ENCODE measurements around the gene RAF1. TPM values are rescaled to one million over a fixed set of nuclear protein-coding genes. Genes with fewer than 3 reads are reported as not detected.
A peak's percentile ranks its signal among the peaks of the same experiment; 100 is the strongest.
"Not testable (repeated sequence)": the region's sequence is repeated elsewhere in the genome, so short reads cannot be mapped to it uniquely, and the experiment has no call there.

Gene RAF1
- total RNA-seq, 1 donor from 2014 or later = 91.0 TPM

- Mint-ChIP-seq H3K4me1 (ENCODE audit: low read depth) (peaks cover 67% of the 10 kb centered on the region), H3K27ac (peak within 1 kb of the TSS; percentile 88), H3K36me3 (ENCODE audit: low read depth) (peaks cover 2% of the 10 kb centered on the region), H3K9me3 (no peaks in the 10 kb centered on the region), H3K4me3 (peak within 1 kb of the TSS; percentile 91), H3K27me3 (ENCODE audit: insufficient read depth) (peaks cover 27% of the 10 kb centered on the region)
- intact Hi-C loops (cut with micrococcal nuclease) = loop anchor here (1.0 to 5.0 kb wide), 5 partner anchors 73 to 1620 kb away; partner anchors contain the start of genes LSM3, RAF1, RPL32 and TAMM41
- peak; percentile 79 for DNase-seq (ENCODE audit: low spot score)
These were observed 107.0 kb downstream of the RAF1 start, which contains the start of gene MKRN2 for GRCh38 chr3:12556690-12557472. Gene MKRN2 (plus strand): TSS chr3:12557087. CDS start chr3:12557151, 64 bp downstream.

GRCh38 chr3:12556314-12556689 lies 107.6 kb downstream of the RAF1 start:
- Mint-ChIP-seq H3K36me3 (ENCODE audit: low read depth) (peaks cover 2% of the 10 kb centered on the region), H3K27me3 (ENCODE audit: insufficient read depth) (peaks cover 30% of the 10 kb centered on the region), H3K4me3 (peak overlapping the region; percentile 91), H3K9me3 (no peaks in the 10 kb centered on the region), H3K4me1 (ENCODE audit: low read depth) (peaks cover 65% of the 10 kb centered on the region), H3K27ac (peak overlapping the region; percentile 88)
- no peak for DNase-seq (ENCODE audit: low spot score)
- intact Hi-C loops (cut with micrococcal nuclease) = loop anchor here (2.0 to 5.0 kb wide), 2 partner anchors 710 to 1621 kb away; partner anchors contain the start of genes LSM3, TAMM41 and XPC

GRCh38 chr3:12553921-12554391 lies 110.0 kb downstream of the RAF1 start:
- peaks cover 43% of the 10 kb centered on the region for H3K4me1 Mint-ChIP-seq (ENCODE audit: low read depth)
- H3K27me3 Mint-ChIP-seq (ENCODE audit: insufficient read depth) = peaks cover 35% of the 10 kb centered on the region
- no peak for DNase-seq (ENCODE audit: low spot score)
- no peaks in the 10 kb centered on the region for H3K9me3 Mint-ChIP-seq
- no peak overlapping the region for H3K27ac Mint-ChIP-seq
- no peaks in the 10 kb centered on the region for H3K36me3 Mint-ChIP-seq (ENCODE audit: low read depth)
- intact Hi-C loops (cut with micrococcal nuclease) = no loop called here
- peak overlapping the region; percentile 84 for H3K4me3 Mint-ChIP-seq

- intact Hi-C loops (cut with micrococcal nuclease) = no loop called here
- H3K9me3 Mint-ChIP-seq = no peaks in the 10 kb centered on the region
- H3K4me3 Mint-ChIP-seq = no peak overlapping the region
- H3K27me3 Mint-ChIP-seq (ENCODE audit: insufficient read depth) = peaks cover 27% of the 10 kb centered on the region
- H3K4me1 Mint-ChIP-seq (ENCODE audit: low read depth) = peaks cover 13% of the 10 kb centered on the region
- no peak overlapping the region for H3K27ac Mint-ChIP-seq
- no peak for DNase-seq (ENCODE audit: low spot score)
- H3K36me3 Mint-ChIP-seq (ENCODE audit: low read depth) = no peaks in the 10 kb centered on the region
These were observed 113.8 kb downstream of the RAF1 start for GRCh38 chr3:12549971-12550760.

GRCh38 chr3:12545473-12545791 lies 118.5 kb downstream of the RAF1 start, which contains the start of gene MKRN2OS:
Gene MKRN2OS (minus strand): TSS chr3:12545499. CDS start chr3:12545464, 35 bp downstream.
- no peak within 1 kb of the TSS for H3K27ac Mint-ChIP-seq
- intact Hi-C loops (cut with micrococcal nuclease) = no loop called here
- DNase-seq (ENCODE audit: low spot score) = no peak
- H3K4me1 Mint-ChIP-seq (ENCODE audit: low read depth) = no peaks in the 10 kb centered on the region
- H3K27me3 Mint-ChIP-seq (ENCODE audit: insufficient read depth) = peaks cover 4% of the 10 kb centered on the region
- H3K4me3 Mint-ChIP-seq = no peak within 1 kb of the TSS
- H3K9me3 Mint-ChIP-seq = no peaks in the 10 kb centered on the region
- H3K36me3 Mint-ChIP-seq (ENCODE audit: low read depth) = no peaks in the 10 kb centered on the region

GRCh38 chr3:12544652-12545472 lies 119.1 kb downstream of the RAF1 start:
- no peak overlapping the region for H3K27ac Mint-ChIP-seq
- no peaks in the 10 kb centered on the region for H3K27me3 Mint-ChIP-seq (ENCODE audit: insufficient read depth)
- no peaks in the 10 kb centered on the region for H3K9me3 Mint-ChIP-seq
- intact Hi-C loops (cut with micrococcal nuclease) = no loop called here
- no peaks in the 10 kb centered on the region for H3K4me1 Mint-ChIP-seq (ENCODE audit: low read depth)
- H3K36me3 Mint-ChIP-seq (ENCODE audit: low read depth) = no peaks in the 10 kb centered on the region
- H3K4me3 Mint-ChIP-seq = no peak overlapping the region
- no peak for DNase-seq (ENCODE audit: low spot score)

- intact Hi-C loops (cut with micrococcal nuclease); H3K4me1 Mint-ChIP-seq (ENCODE audit: low read depth): not testable (repeated sequence)
These were observed 120.4 kb downstream of the RAF1 start for GRCh38 chr3:12543497-12543896.

GRCh38 chr3:12541625-12542024 lies 122.3 kb downstream of the RAF1 start:
- intact Hi-C loops (cut with micrococcal nuclease) = no loop called here
- Mint-ChIP-seq H3K9me3 (no peaks in the 10 kb centered on the region), H3K27ac (no peak overlapping the region), H3K4me3 (no peak overlapping the region), H3K4me1 (ENCODE audit: low read depth) (no peaks in the 10 kb centered on the region), H3K27me3 (ENCODE audit: insufficient read depth) (no peaks in the 10 kb centered on the region), H3K36me3 (ENCODE audit: low read depth) (no peaks in the 10 kb centered on the region)
- DNase-seq (ENCODE audit: low spot score) = no peak

More at GRCh38 chr3:12543497-12543896, 120.4 kb downstream of the RAF1 start:
- H3K36me3 Mint-ChIP-seq (ENCODE audit: low read depth); DNase-seq (ENCODE audit: low spot score); H3K4me3 Mint-ChIP-seq; H3K9me3 Mint-ChIP-seq; H3K27ac Mint-ChIP-seq; H3K27me3 Mint-ChIP-seq (ENCODE audit: insufficient read depth): not testable (repeated sequence)

- intact Hi-C loops (cut with micrococcal nuclease) = no loop called here
- Mint-ChIP-seq H3K9me3 (no peaks in the 10 kb centered on the region), H3K4me3 (no peak overlapping the region), H3K27me3 (ENCODE audit: insufficient read depth) (no peaks in the 10 kb centered on the region), H3K4me1 (ENCODE audit: low read depth) (no peaks in the 10 kb centered on the region), H3K27ac (no peak overlapping the region), H3K36me3 (ENCODE audit: low read depth) (peaks cover 6% of the 10 kb centered on the region)
- no peak for DNase-seq (ENCODE audit: low spot score)
These were observed 127.5 kb downstream of the RAF1 start for GRCh38 chr3:12536423-12536822.

Other genes starting within 250 kb of the RAF1 start
- 33.4 and 33.5 TPM in 2 replicates for gene TSEN2, start 179.6 kb downstream of the RAF1 start, total RNA-seq
- gene MKRN2OS, start 118.6 kb downstream of the RAF1 start, total RNA-seq = not detected in 2 replicates
- gene MKRN2, start 107.0 kb downstream of the RAF1 start, total RNA-seq = 28.5 and 28.6 TPM in 2 replicates
- gene TMEM40, start 95.1 kb upstream of the RAF1 start, total RNA-seq = not detected in 2 replicates
- gene CAND2, start 132.6 kb upstream of the RAF1 start, total RNA-seq = 0.29 TPM in 2 replicates
- 1,952 and 1,970 TPM in 2 replicates for gene RPL32, start 177.4 kb upstream of the RAF1 start, total RNA-seq

All from activated T-helper 1 cell treated with anti-CD3 and anti-CD28 coated beads, Interleukin-12 subunit alpha, Interleukin-12 subunit beta, Interleukin-2, Interleukin-4 antibody, amounts not matched to agents 30 ng/mL and 10 ng/mL and 1 ng/mL, durations not matched to agents 14 hours and 24 hours and 36 hours (primary cell).